Measurements from ENCODE around the gene PRKAR2A. TPM values are rescaled to one million over a fixed set of nuclear protein-coding genes. Genes with fewer than 3 reads are reported as not detected.

Gene PRKAR2A
- total and polyA plus RNA-seq, 9 of the 15 experiments (the other 6 are each of a cell fraction or from before 2014, with no cell fraction given): 15.9 to 84.5 (median 37.6) TPM

GRCh38 chr3:48863122-48863521 is 15.4 kb upstream of the PRKAR2A start (continued):
- TF ChIP-seq GTF3C2 (IDR thresholded peaks at IDR 0.05; ENCODE audit: borderline replicate concordance, extremely low read depth, insufficient read length) (no peak), MLLT1 (IDR thresholded peaks at IDR 0.05) (no peak), ZBTB1 (CRISPR knock-in tag; IDR thresholded peaks at IDR 0.05; ENCODE audit: borderline replicate concordance, low read depth) (no peak), NFATC3 (IDR thresholded peaks at IDR 0.05) (no peak), ZBTB11 (CRISPR knock-in tag; IDR thresholded peaks at IDR 0.05) (no peak), KLF1 (tag; IDR thresholded peaks at IDR 0.05) (no peak), ZFP1 (CRISPR knock-in tag; IDR thresholded peaks at IDR 0.05) (no peak), MCM2 (IDR thresholded peaks at IDR 0.05; ENCODE audit: low read depth) (no peak)

All from K562 (cell line).